Skin of body (tissue), 2 donors: ENCODE data around the gene EPB41. TPM values are rescaled to one million over a fixed set of nuclear protein-coding genes. Genes with fewer than 3 reads are reported as not detected.
A peak's percentile ranks its signal among the peaks of the same experiment; 100 is the strongest.
"Not testable (repeated sequence)": the region's sequence is repeated elsewhere in the genome, so short reads cannot be mapped to it uniquely, and the experiment has no call there.

Source experiments
- DNase-seq: peaks from one replicate; lab custom pipeline; 2025; lab: John Stamatoyannopoulos, UW
- total RNA-seq: library from RNA; depleted of rRNA; stranded (reverse); fragments of >200 nt; gene quantifications from one replicate; pipeline ENCODE4 v1.2.3, GENCODE V29; 2014

Gene EPB41
- total RNA-seq, 1 donor from 2014 or later, result 56.9 TPM

GRCh38 chr1:29100487-29100886 lies 186.1 kb downstream of the EPB41 start:
- no peak for DNase-seq

DNA sequence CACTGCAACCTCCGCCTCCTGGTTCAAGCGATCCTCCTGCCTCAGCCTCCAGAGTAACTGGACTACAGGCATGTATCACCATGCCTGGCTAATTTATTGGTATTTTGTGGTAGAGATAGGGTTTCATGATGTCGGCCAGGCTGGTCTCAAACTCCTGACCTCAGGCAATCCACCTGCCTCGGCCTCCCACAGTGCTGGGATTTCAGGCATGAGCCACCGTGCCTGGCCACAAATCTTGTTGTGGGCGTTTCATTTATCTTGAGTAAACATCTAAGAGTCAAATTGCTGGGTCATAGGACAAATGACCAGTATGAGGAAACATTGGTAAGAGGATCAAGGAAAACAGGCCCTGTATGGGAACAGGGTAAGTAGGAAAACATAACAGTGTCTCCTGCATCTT lies 191.5 kb downstream of the EPB41 start:
- no peak for DNase-seq

GRCh38 chr1:29108041-29108440 lies 193.7 kb downstream of the EPB41 start:
- not testable (repeated sequence) for DNase-seq

DNA sequence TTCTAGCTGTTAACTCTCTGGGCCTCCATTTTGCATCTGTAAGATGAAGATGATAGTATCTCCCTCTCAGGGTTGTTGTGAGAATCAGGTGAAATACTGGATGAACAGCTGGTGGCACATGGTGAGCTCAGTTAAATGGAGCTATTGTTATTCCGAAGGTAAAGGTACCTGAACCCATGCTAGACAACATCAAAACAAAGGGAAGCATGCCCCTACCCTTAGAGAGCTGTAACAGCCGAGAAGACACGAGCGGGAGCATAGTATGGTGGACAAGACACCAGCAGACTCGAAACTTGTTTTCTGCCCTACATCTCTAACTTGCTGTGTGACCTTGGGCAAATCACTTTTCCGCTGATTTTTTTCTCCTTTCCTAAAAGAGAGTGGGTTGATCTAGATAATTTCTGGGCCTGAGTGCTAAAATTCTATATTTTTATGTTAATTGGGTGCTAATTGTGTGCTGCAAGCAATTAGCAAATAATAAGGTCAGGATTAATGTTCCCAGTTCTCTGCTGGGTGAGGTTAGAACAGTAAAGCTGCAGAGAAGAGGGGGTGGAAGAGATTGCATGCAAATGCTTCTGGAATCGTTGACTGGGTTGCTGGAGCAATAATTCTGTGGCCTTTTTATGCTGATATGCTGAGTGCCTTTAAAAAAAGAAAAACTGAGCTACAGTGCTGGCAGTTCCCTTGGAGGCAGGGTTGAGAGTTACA lies 198.5 kb downstream of the EPB41 start:
- DNase-seq, result no peak

- no peak for DNase-seq
These were observed 199.2 kb downstream of the EPB41 start for GRCh38 chr1:29113413-29114117.

DNA sequence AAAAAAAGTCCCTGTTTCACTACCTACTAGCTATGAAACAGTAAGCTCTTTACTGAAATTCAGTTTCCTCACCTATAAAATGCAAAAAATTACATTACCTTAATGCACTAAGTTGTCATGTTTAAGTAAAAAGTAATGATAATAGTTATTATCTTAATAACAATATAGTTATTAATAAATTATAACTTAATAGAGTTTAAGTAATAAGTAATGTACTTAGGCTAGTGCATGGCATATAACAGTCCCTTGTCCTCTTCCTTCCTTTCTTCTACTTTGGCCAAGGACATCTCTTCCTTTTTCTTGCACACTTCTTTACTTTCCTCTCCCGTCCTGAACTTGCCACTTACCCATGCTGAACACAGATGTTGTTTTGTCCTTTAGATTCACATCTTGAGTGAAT lies 200.3 kb downstream of the EPB41 start:
- no peak for DNase-seq

- DNase-seq, result no peak
These were observed 203.0 kb downstream of the EPB41 start for GRCh38 chr1:29117381-29117780.

GRCh38 chr1:29119121-29119929 lies 205.0 kb downstream of the EPB41 start:
- DNase-seq, result no peak

DNA sequence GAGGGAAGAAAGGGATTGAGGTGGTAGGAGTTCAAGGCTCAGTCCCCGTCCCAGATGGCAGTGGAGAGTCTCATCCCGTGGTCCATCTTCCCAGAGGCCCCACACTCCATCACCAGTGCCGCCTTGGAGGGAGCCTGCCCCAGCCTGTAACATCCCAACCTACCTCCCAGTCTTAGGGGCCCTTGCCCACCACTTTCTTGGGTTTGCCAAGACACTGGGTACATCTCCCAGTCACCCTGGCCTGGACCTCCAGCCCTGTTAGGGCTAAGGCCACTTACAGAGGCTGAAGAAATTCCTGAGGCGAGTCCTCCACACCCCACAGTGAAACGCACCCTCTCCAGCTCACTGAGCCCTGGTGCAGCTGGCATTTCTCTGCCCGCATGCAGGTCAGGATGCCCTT lies 206.0 kb downstream of the EPB41 start:
- no peak for DNase-seq

GRCh38 chr1:29120947-29121485 lies 206.6 kb downstream of the EPB41 start:
- DNase-seq, result peak; percentile 36

GRCh38 chr1:29121516-29121935 lies 207.2 kb downstream of the EPB41 start:
- no peak for DNase-seq

DNA sequence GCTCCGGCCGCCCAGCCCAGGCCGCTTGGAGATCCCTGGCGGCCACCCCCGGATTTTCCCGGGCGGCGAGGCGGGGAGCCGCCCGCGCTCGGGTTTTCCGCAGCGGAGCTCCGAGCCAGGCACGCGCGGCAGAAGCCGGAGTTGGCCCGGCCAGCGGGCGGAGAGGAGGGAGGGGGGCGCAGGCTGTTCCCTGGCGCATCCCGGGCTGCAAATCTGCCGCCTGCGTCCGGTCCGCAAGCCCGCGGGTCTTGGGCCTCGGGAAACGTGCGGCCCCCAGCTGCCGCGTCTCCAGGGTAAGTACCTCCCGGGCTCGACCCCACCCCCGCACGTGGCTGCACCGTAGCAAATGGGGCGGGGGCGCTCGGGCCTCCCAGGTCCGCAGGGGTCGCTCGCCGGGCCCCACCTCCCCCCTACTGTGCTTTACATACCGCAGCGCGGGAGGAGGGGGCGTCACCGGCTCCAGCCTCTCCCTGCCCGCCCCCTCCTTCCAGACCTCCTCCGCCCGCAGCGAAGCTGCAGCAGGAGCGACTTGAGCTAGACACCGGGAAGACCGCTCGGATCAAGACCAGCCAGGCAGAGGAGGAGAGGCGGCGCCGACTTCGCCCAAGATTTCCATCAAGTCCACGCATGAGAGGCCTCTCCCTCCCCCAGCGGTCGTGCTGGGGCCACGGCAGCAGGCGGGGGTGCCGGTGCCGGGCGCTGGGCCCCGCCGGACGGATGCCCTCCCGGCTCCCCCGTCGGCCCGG lies 207.7 kb downstream of the EPB41 start:
- DNase-seq, result peak; percentile 24

GRCh38 chr1:29122682-29123052 lies 208.3 kb downstream of the EPB41 start:
- DNase-seq, result peak; percentile 19

DNA sequence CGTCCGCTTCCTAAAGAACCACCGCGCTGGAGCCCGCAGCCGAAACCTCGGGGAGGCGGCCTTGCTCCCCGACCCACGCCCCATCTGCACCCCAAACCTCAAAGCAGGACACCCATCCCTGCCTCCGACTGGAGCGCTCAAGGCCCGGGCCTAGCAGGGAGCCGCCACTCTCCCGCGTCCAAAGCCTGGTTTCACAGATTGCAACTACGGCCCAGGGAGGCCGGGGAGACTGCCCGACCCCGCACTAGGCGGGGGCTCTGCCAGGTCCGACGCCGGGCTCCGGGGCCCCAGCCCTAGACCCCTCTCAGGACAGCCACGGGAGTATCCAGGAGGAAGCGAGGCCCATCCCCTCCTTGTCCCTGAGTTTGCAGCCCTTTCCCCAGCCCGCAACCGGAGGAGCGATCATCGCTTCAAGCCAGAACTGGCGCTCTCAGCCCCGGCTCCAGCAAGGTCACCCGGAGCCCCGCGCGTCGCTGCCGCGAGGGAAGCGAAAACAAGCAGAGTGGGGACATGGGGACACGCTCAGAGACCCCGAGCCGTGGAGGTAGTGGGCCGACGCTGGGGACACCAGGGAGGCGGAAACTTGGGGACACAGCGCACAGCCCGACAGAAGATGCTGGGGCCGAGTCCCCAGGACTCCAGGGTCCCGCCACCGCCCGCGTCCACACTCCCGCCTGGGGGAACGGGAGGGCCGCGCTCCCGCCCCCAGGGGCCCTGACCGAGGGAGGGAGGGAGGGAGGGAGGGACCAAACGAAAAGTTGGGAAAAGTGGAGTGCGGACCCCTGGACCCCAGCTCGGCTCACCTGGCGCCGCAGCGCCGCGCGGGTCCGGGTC lies 208.9 kb downstream of the EPB41 start:
- peak; percentile 44 for DNase-seq

- DNase-seq, result no peak
These were observed 209.6 kb downstream of the EPB41 start, which contains the start of gene TMEM200B for GRCh38 chr1:29123887-29124365. Gene TMEM200B (minus strand): TSS chr1:29123903. CDS start chr1:29121828, 2,075 bp downstream.

- DNase-seq, result peak; percentile 88
These were observed 210.2 kb downstream of the EPB41 start for GRCh38 chr1:29124366-29125236.

- no peak for DNase-seq
These were observed 210.9 kb downstream of the EPB41 start for GRCh38 chr1:29125237-29125641.

DNA sequence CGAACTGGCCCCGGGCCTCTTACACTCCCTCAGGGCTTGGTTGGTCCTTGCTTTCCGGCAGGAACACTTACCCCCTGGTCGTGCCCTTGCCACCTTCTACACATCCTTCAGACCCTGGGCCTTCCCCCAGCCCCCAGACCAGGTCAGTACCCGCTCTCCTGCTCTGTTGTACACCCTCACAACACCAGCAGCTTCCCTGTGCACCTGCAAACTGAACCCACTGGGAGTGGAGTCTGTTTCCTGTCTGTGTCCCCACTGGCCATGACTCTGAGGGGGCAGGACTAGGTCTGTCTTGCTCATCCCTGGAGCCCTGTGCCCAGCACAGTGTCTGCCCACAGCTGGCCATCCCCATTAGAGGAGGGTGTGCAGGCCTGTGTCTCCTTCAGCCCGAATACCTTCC lies 211.4 kb downstream of the EPB41 start:
- no peak for DNase-seq

DNA sequence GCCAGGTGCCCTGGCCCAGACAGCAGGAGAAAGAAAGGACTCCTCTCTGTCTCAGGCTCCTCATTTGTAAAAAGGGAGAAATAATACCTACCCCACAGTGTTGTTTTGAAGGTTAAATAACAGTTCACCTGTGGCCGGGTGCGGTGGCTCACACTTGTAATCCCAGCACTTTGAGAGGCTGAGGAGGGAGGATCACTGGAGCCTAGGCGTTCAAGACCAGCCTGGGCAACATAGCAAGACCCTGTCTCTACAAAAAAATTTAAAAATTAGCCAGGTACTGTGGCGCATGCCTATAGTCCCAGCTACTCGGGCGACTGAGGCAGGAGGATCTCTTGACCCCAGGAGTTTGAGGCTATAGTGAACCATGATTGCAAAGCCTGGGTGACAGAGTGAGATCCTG lies 211.8 kb downstream of the EPB41 start:
- DNase-seq, result no peak
